ENCODE results near the gene POFUT1. TPM values are rescaled to one million over a fixed set of nuclear protein-coding genes. Genes with fewer than 3 reads are reported as not detected.

POFUT1 gene
- total RNA-seq, 1 experiment from 2014 or later: 51.3 TPM

GRCh38 chr20:32205110-32205842 is 2.4 kb upstream of the POFUT1 start:
- intact Hi-C loops (cut with micrococcal nuclease; ENCODE audit: unreplicated experiment): loop anchor here (5.0 kb wide), 2 partner anchors 72 to 127 kb away; partner anchors contain the start of gene KIF3B
- H2AFZ ChIP-seq: no peak overlapping the region
- H3K79me2 ChIP-seq (ENCODE audit: low read depth): peaks cover 79% of the 10 kb centered on the region
- H3K9me3 ChIP-seq (ENCODE audit: insufficient read depth, low read depth): no peaks in the 10 kb centered on the region
- peaks cover 41% of the 10 kb centered on the region for H3K4me1 ChIP-seq (replicated peaks; ENCODE audit: insufficient read depth)
- peak overlapping the region; percentile 99 for H3K4me2 ChIP-seq
- H3K36me3 ChIP-seq (ENCODE audit: low read depth): peaks cover 11% of the 10 kb centered on the region
- POLR2A ChIA-PET (ENCODE audit: unreplicated experiment): interaction anchor here (0.7 kb wide), 1 partner anchor 237 kb away, joined by 3 read pairs; no protein-coding TSS in a partner anchor
- TF ChIP-seq EZH2 (IDR thresholded peaks at IDR 0.05; ENCODE audit: low read depth): no peak
- no peak for TF ChIP-seq CTCF (conservative IDR thresholded peaks at IDR 0.05)
- no peaks in the 10 kb centered on the region for H3K9me2 ChIP-seq (ENCODE audit: insufficient read depth)
- peaks cover 15% of the 10 kb centered on the region; the same call in 1 of the 2 replicates for H3F3A ChIP-seq (ENCODE audit: insufficient read depth, low read depth)
- peak in 1 of 2 experiments; percentile 10 for DNase-seq
- peak overlapping the region; percentile 23 for H3K27ac ChIP-seq
- no peaks in the 10 kb centered on the region for H3K27me3 ChIP-seq (ENCODE audit: insufficient read depth, low read depth)
- H4K20me1 ChIP-seq (ENCODE audit: insufficient read depth): peaks cover 37% of the 10 kb centered on the region
- CTCF ChIA-PET: interaction anchor here (0.5 kb wide), 1 partner anchor 572 kb away, joined by 6 read pairs; no protein-coding TSS in a partner anchor
- no TSS peak for BruUV-seq (replicated peaks)
- no peak overlapping the region for H3K4me3 ChIP-seq

GRCh38 chr20:32205843-32206759 is 1.6 kb upstream of the POFUT1 start:
- BruUV-seq (replicated peaks): TSS peak; percentile 40
- POLR2A ChIA-PET (ENCODE audit: unreplicated experiment): interaction anchor here (0.7 kb wide), 1 partner anchor 236 kb away, joined by 3 read pairs; no protein-coding TSS in a partner anchor
- TF ChIP-seq CTCF (conservative IDR thresholded peaks at IDR 0.05) (no peak), EZH2 (IDR thresholded peaks at IDR 0.05; ENCODE audit: low read depth) (no peak)
- Histone ChIP-seq H3F3A (ENCODE audit: insufficient read depth, low read depth) (peaks cover 15% of the 10 kb centered on the region; the same call in 1 of the 2 replicates), H4K20me1 (ENCODE audit: insufficient read depth) (peaks cover 33% of the 10 kb centered on the region), H3K4me1 (replicated peaks; ENCODE audit: insufficient read depth) (peaks cover 41% of the 10 kb centered on the region), H2AFZ (peak overlapping the region; percentile 94; the same call in 1 of the 2 replicates), H3K9me3 (ENCODE audit: insufficient read depth, low read depth) (no peaks in the 10 kb centered on the region), H3K79me2 (ENCODE audit: low read depth) (peaks cover 76% of the 10 kb centered on the region), H3K9me2 (ENCODE audit: insufficient read depth) (no peaks in the 10 kb centered on the region), H3K4me3 (peak overlapping the region; percentile 95), H3K27ac (no peak overlapping the region; the same call in 1 of the 2 replicates), H3K36me3 (ENCODE audit: low read depth) (peaks cover 14% of the 10 kb centered on the region), H3K4me2 (peak overlapping the region; percentile 99), H3K27me3 (ENCODE audit: insufficient read depth, low read depth) (no peaks in the 10 kb centered on the region)
- peak in 1 of 2 experiments; percentile 18 for DNase-seq
- intact Hi-C loops (cut with micrococcal nuclease; ENCODE audit: unreplicated experiment): loop anchor here (2.0 to 5.0 kb wide), 3 partner anchors 71 to 153 kb away; partner anchors contain the start of genes ASXL1 and KIF3B
- CTCF ChIA-PET: no interaction called here

All from PC-9 (cell line).